Gastroesophageal sphincter (tissue), 4 donors: ENCODE measurements around the gene FAM47C. TPM values are rescaled to one million over a fixed set of nuclear protein-coding genes. Genes with fewer than 3 reads are reported as not detected.
"Not testable (repeated sequence)": the region's sequence is repeated elsewhere in the genome, so short reads cannot be mapped to it uniquely, and the experiment has no call there.

ENCODE experiments used
- ATAC-seq: fragments of 150-250 bp; one replicate; pipeline ENCODE4 v1.9.1; 2016; ENCODE audit warnings: mild to moderate bottlenecking, moderate library complexity
- H3K27ac ChIP-seq, 4 donors: fragments of 200-600 bp; sonication (generic) in 3 of 4; 1 replicate in 3 of 4; 2 replicates in 1 of 4; pipeline ENCODE4 v1.5.1; 2016 to 2019
- H3K27me3 ChIP-seq: fragments of 200-600 bp; sonication (generic); one replicate; pipeline ENCODE4 v1.5.1; 2019
- H3K36me3 ChIP-seq, 2 donors: fragments of 200-600 bp; sonication (generic); one replicate each; pipeline ENCODE4 v1.5.1; 2019; ENCODE audit warnings: control low read depth in 1 of 2
- H3K4me1 ChIP-seq, 3 donors: fragments of 200-600 bp; sonication (generic); 1 replicate in 2 of 3; 2 replicates in 1 of 3; pipeline ENCODE4 v1.5.1; 2016 to 2019; ENCODE audit warnings: control low read depth in 2 of 3
- H3K4me3 ChIP-seq, 2 donors: fragments of 200-600 bp; sonication (generic); one replicate each; pipeline ENCODE4 v1.5.1; 2019; ENCODE audit warnings: mild to moderate bottlenecking in 1 of 2, moderate library complexity in 1 of 2
- H3K9me3 ChIP-seq, 3 donors: fragments of 200-600 bp; sonication (generic); one replicate each; pipeline ENCODE4 v1.5.1; 2017 to 2019; ENCODE audit warnings: control low read depth in 2 of 3
- CTCF ChIP-seq, 4 experiments: fragments of 200-600 bp in 2 of 4; fragments of 450-650 bp in 2 of 4; sonication (generic) in 1 of 4; IDR thresholded peaks; one replicate each; pipeline ENCODE4 v1.5.1; 2017 to 2019; ENCODE audit warnings: antibody characterized with exemption in 4 of 4, mild to moderate bottlenecking in 2 of 4, moderate library complexity in 2 of 4
- EP300 ChIP-seq: sonication (generic); formaldehyde crosslinking; IDR thresholded peaks from one replicate; pipeline ENCODE4 v1.6.1; 2017; ENCODE audit warnings: antibody characterized with exemption, mild to moderate bottlenecking
- POLR2A ChIP-seq, 2 donors: fragments of 450-650 bp; IDR thresholded peaks; one replicate each; pipeline ENCODE4 v1.6.1; 2017; ENCODE audit warnings: antibody characterized with exemption in 2 of 2, mild to moderate bottlenecking in 2 of 2, moderate library complexity in 1 of 2
- POLR2AphosphoS5 ChIP-seq: sonication (generic); formaldehyde crosslinking; IDR thresholded peaks from one replicate; pipeline ENCODE4 v1.6.1; 2017; ENCODE audit warnings: antibody characterized with exemption
- WGBS, 2 donors: methylation state at CpG; one replicate each; pipeline ENCODE4 v1.1.5; 2018; ENCODE audit warnings: low coverage in 1 of 2; 5-methylcytosine and 5-hydroxymethylcytosine counted together
- total RNA-seq, 4 donors: library from RNA; depleted of rRNA; stranded (reverse); fragments of >200 nt; gene quantifications; one replicate each; pipeline ENCODE4 v1.1.0, GENCODE V29; 2016

Gene FAM47C
- total RNA-seq, 4 donors from 2014 or later: not detected

- TF ChIP-seq EP300 (no peak), POLR2AphosphoS5 (no peak), CTCF (IDR thresholded peaks at IDR 0.05) (no peak), POLR2A (IDR thresholded peaks at IDR 0.05) (no peak)
- H3K36me3 ChIP-seq: no peaks in the 10 kb centered on the region
These were observed 2.3 kb downstream of the FAM47C start for GRCh38 chrX:37010496-37010895.

GRCh38 chrX:37034260-37034659 is 26.1 kb downstream of the FAM47C start:
- H3K36me3 ChIP-seq, H3K27me3 ChIP-seq, H3K4me1 ChIP-seq, H3K27ac ChIP-seq, ATAC-seq, H3K4me3 ChIP-seq, H3K9me3 ChIP-seq: not testable (repeated sequence)
- WGBS, 2 donors: 80% methylated on average over 1 of the region's 1 CpG; no CpG with 5 or more reads in 1 of the 2 donors

More at GRCh38 chrX:37010496-37010895, 2.3 kb downstream of the FAM47C start:
- Histone ChIP-seq H3K27ac (no peak overlapping the region), H3K27me3 (no peaks in the 10 kb centered on the region), H3K4me1 (no peaks in the 10 kb centered on the region), H3K4me3 (no peak overlapping the region), H3K9me3 (no peaks in the 10 kb centered on the region)
- no peak for ATAC-seq
- WGBS, 2 donors: 87 to 100% methylated on average over 1 to 6 of the region's 22 CpGs

- not testable (repeated sequence) for H3K27ac ChIP-seq, H3K9me3 ChIP-seq, ATAC-seq, H3K27me3 ChIP-seq, H3K4me3 ChIP-seq, H3K36me3 ChIP-seq, H3K4me1 ChIP-seq
- WGBS, 2 donors: 91% methylated on average over 6 of the region's 7 CpGs; no CpG with 5 or more reads in 1 of the 2 donors
These were observed 28.6 kb downstream of the FAM47C start for GRCh38 chrX:37036674-37037220.

DNA sequence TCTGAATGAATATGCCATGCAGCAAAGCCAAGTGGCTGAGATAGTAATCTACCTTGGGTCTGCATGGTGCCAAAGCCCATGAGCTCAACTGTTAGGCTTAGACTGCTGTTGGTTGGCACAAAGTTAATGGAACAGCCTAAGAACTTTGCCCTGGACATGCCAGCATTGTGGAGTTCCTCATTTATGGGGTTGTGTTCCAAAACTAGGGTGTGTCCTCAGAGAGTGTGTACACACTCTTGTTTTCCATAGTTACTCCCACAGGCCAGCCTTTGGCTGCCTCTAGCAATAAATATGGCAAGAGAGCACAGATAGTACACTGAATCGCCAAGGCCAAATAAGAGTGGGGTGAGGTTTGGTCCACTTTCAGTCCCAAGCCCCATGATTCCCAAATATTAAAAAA is 30.6 kb downstream of the FAM47C start:
- H3K4me3 ChIP-seq, H3K4me1 ChIP-seq, H3K36me3 ChIP-seq, ATAC-seq, H3K9me3 ChIP-seq, H3K27ac ChIP-seq, H3K27me3 ChIP-seq: not testable (repeated sequence)
- WGBS, 2 donors: no CpG with 5 or more reads among the region's 1 CpG

- not testable (repeated sequence) for H3K9me3 ChIP-seq, H3K27me3 ChIP-seq, ATAC-seq, H3K27ac ChIP-seq, H3K36me3 ChIP-seq, H3K4me3 ChIP-seq, H3K4me1 ChIP-seq
- 80 to 90% methylated on average over 2 to 5 of the region's 56 CpGs for WGBS, 2 donors
These were observed 35.1 kb downstream of the FAM47C start for GRCh38 chrX:37042956-37043885.

- ATAC-seq: no peak
- Histone ChIP-seq H3K4me3 (no peak overlapping the region), H3K27ac (no peak overlapping the region), H3K4me1 (no peaks in the 10 kb centered on the region), H3K9me3 (no peaks in the 10 kb centered on the region), H3K27me3 (no peaks in the 10 kb centered on the region), H3K36me3 (no peaks in the 10 kb centered on the region)
- WGBS, 2 donors: 49 to 73% methylated on average over 4 of the region's 4 CpGs
- no peak for TF ChIP-seq CTCF (IDR thresholded peaks at IDR 0.05)
- no peak for TF ChIP-seq POLR2A (IDR thresholded peaks at IDR 0.05)
- TF ChIP-seq EP300: no peak
- no peak for TF ChIP-seq POLR2AphosphoS5
These were observed 39.6 kb downstream of the FAM47C start for GRCh38 chrX:37047776-37048175.

DNA sequence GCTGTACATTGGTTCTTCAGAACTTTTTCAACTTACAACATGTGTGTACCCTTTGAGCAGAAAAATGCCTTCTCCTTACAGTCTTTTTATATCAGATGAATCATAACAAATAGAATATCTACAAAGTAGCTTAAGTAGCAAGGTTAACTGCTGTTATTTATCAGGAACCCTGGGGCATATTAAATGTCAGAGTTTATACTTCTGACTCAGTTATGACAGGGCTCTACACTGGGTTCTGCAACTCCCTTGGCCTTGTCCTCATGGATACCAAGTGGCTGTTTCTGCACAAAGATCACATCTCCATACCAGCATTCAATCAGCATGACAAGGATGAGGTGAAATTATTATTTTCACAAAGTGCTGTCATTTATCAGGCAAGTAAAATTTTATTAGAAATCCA is 49.4 kb downstream of the FAM47C start:
- not testable (repeated sequence) for ATAC-seq, H3K27ac ChIP-seq

More for the DNA sequence above, 49.4 kb downstream of the FAM47C start:
- not testable (repeated sequence) for H3K27me3 ChIP-seq, H3K4me3 ChIP-seq, H3K4me1 ChIP-seq, H3K36me3 ChIP-seq, H3K9me3 ChIP-seq
